ENCODE measurements around the gene USP11.

DNA sequence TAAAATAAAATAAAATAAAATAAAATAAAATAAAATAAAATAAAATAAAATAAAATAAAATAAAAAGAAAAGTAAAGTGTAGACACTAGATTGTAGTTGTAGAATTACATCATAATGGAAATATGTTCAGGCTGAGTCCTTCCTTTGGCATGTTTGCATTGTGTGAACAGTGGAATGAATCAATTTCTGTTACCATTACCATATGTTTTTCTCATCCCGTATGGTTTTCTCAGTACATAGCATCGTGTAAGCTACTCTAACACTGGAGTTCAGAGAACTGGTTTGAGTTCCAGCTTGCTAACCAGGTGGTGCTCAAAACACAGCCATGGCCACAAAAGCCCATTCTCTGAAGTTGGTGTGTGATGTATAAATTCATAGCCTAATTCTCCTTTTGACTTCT, 45.9 kb downstream of the USP11 start:
- no peak for TF ChIP-seq POLR2A (IDR thresholded peaks at IDR 0.05; ENCODE audit: borderline replicate concordance, extremely low read depth, insufficient read depth, insufficient read length)
- TF ChIP-seq, protein P1, sequence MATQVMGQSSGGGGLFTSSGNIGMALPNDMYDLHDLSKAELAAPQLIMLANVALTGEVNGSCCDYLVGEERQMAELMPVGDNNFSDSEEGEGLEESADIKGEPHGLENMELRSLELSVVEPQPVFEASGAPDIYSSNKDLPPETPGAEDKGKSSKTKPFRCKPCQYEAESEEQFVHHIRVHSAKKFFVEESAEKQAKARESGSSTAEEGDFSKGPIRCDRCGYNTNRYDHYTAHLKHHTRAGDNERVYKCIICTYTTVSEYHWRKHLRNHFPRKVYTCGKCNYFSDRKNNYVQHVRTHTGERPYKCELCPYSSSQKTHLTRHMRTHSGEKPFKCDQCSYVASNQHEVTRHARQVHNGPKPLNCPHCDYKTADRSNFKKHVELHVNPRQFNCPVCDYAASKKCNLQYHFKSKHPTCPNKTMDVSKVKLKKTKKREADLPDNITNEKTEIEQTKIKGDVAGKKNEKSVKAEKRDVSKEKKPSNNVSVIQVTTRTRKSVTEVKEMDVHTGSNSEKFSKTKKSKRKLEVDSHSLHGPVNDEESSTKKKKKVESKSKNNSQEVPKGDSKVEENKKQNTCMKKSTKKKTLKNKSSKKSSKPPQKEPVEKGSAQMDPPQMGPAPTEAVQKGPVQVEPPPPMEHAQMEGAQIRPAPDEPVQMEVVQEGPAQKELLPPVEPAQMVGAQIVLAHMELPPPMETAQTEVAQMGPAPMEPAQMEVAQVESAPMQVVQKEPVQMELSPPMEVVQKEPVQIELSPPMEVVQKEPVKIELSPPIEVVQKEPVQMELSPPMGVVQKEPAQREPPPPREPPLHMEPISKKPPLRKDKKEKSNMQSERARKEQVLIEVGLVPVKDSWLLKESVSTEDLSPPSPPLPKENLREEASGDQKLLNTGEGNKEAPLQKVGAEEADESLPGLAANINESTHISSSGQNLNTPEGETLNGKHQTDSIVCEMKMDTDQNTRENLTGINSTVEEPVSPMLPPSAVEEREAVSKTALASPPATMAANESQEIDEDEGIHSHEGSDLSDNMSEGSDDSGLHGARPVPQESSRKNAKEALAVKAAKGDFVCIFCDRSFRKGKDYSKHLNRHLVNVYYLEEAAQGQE (IDR thresholded peaks at IDR 0.05; ENCODE audit: low read depth), result no peak
- TF ChIP-seq, protein P2, sequence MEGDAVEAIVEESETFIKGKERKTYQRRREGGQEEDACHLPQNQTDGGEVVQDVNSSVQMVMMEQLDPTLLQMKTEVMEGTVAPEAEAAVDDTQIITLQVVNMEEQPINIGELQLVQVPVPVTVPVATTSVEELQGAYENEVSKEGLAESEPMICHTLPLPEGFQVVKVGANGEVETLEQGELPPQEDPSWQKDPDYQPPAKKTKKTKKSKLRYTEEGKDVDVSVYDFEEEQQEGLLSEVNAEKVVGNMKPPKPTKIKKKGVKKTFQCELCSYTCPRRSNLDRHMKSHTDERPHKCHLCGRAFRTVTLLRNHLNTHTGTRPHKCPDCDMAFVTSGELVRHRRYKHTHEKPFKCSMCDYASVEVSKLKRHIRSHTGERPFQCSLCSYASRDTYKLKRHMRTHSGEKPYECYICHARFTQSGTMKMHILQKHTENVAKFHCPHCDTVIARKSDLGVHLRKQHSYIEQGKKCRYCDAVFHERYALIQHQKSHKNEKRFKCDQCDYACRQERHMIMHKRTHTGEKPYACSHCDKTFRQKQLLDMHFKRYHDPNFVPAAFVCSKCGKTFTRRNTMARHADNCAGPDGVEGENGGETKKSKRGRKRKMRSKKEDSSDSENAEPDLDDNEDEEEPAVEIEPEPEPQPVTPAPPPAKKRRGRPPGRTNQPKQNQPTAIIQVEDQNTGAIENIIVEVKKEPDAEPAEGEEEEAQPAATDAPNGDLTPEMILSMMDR (IDR thresholded peaks at IDR 0.05 in 2 of 3, conservative IDR thresholded peaks at IDR 0.05 in 1 of 3; ENCODE audit: borderline replicate concordance in 1 of 3, insufficient read depth in 1 of 3, low read depth in 2 of 3, low read length in 2 of 3), result no peak
